HEK293T (cell line): ENCODE data around the gene PCDHGA3.

Experiments
- CTCF ChIA-PET: fragments of 350-600 bp; formaldehyde crosslinking; extraction: SDS; loops from one replicate; lab custom pipeline; 2021; ENCODE audit warnings: antibody characterized with exemption, inconsistent platforms; lab: Yijun Ruan, JAX
- POLR2A ChIA-PET: fragments of 350-600 bp; formaldehyde crosslinking; extraction: SDS; loops from one replicate; lab custom pipeline; 2020; ENCODE audit warnings: antibody characterized with exemption, inconsistent platforms; lab: Yijun Ruan, JAX
- DNase-seq: peaks from one replicate; pipeline ENCODE4 v3.0.0; 2012; ENCODE audit warnings: mixed read lengths; ENCODE audit errors: extremely low spot score
- ARNT ChIP-seq: fragments of 450-650 bp; IDR thresholded peaks from 2 replicates; pipeline ENCODE4 v1.6.1; 2017; ENCODE audit warnings: mild to moderate bottlenecking
- BHLHE40 ChIP-seq: fragments of 450-650 bp; IDR thresholded peaks from 2 replicates; pipeline ENCODE4 v1.6.1; 2016; ENCODE audit warnings: mild to moderate bottlenecking, moderate library complexity, borderline replicate concordance
- CTBP1 ChIP-seq: fragments of 450-650 bp; IDR thresholded peaks from 2 replicates; pipeline ENCODE4 v1.6.1; 2016; ENCODE audit warnings: borderline replicate concordance
- ELF4 ChIP-seq: fragments of 450-650 bp; IDR thresholded peaks from 2 replicates; pipeline ENCODE4 v1.6.1; 2017; ENCODE audit warnings: antibody characterized with exemption
- FOXA1 ChIP-seq: fragments of 450-650 bp; IDR thresholded peaks from 2 replicates; pipeline ENCODE4 v1.6.1; 2016; ENCODE audit warnings: mild to moderate bottlenecking
- FOXK2 ChIP-seq: fragments of 450-650 bp; IDR thresholded peaks from 2 replicates; pipeline ENCODE4 v1.6.1; 2016; ENCODE audit warnings: mild to moderate bottlenecking
- FOXM1 ChIP-seq: fragments of 450-650 bp; IDR thresholded peaks from 2 replicates; pipeline ENCODE4 v1.6.1; 2017; ENCODE audit warnings: mild to moderate bottlenecking, borderline replicate concordance
- HDGF ChIP-seq: fragments of 450-650 bp; IDR thresholded peaks from 2 replicates; pipeline ENCODE4 v1.6.1; 2017; ENCODE audit warnings: antibody characterized with exemption, borderline replicate concordance
- L3MBTL2 ChIP-seq: fragments of 450-650 bp; conservative IDR thresholded peaks from 2 replicates; pipeline ENCODE4 v1.6.1; 2016; ENCODE audit warnings: mild to moderate bottlenecking
- LEF1 ChIP-seq: fragments of 450-650 bp; IDR thresholded peaks from 2 replicates; pipeline ENCODE4 v1.6.1; 2017; ENCODE audit warnings: mild to moderate bottlenecking, borderline replicate concordance
- NFRKB ChIP-seq: fragments of 450-650 bp; IDR thresholded peaks from 2 replicates; pipeline ENCODE4 v1.6.1; 2016; ENCODE audit warnings: mild to moderate bottlenecking, moderate library complexity
- PKNOX1 ChIP-seq: fragments of 450-650 bp; IDR thresholded peaks from 2 replicates; pipeline ENCODE4 v1.6.1; 2016
- SUZ12 ChIP-seq: fragments of 450-650 bp; IDR thresholded peaks from 2 replicates; pipeline ENCODE4 v1.6.1; 2016; ENCODE audit warnings: mild to moderate bottlenecking
- TARDBP ChIP-seq: fragments of 450-650 bp; IDR thresholded peaks from 2 replicates; pipeline ENCODE4 v1.6.1; 2016
- ZNF384 ChIP-seq: fragments of 450-650 bp; IDR thresholded peaks from 2 replicates; pipeline ENCODE4 v1.6.1; 2016

Gene PCDHGA3

GRCh38 chr5:141349917-141350619, 6.4 kb downstream of the PCDHGA3 start, which contains the start of gene PCDHGB1:
Gene PCDHGB1 (plus strand): TSS chr5:141350099. CDS start chr5:141350261, 162 bp downstream.
- ChIA-PET POLR2A (no interaction called here), CTCF (interaction anchor here (0.7 kb wide), 1 partner anchor 206 kb away, joined by 3 read pairs; no protein-coding TSS in a partner anchor)
- no peak for TF ChIP-seq FOXM1
- no peak for TF ChIP-seq BHLHE40
- TF ChIP-seq SUZ12: no peak
- TF ChIP-seq L3MBTL2: no peak
- TF ChIP-seq TARDBP: no peak
- TF ChIP-seq ZNF384: no peak
- no peak for TF ChIP-seq NFRKB
- no peak for TF ChIP-seq CTBP1
- TF ChIP-seq FOXA1: no peak
- no peak for TF ChIP-seq PKNOX1
- no peak for TF ChIP-seq HDGF
- no peak for TF ChIP-seq ELF4
- no peak for TF ChIP-seq LEF1
- TF ChIP-seq FOXK2: no peak
- peak; percentile 51 for DNase-seq

- CTCF ChIA-PET: no interaction called here
- no peak for DNase-seq
- TF ChIP-seq SUZ12: no peak
- no peak for TF ChIP-seq TARDBP
- no peak for TF ChIP-seq FOXA1
- TF ChIP-seq BHLHE40: no peak
- no peak for TF ChIP-seq LEF1
- POLR2A ChIA-PET: no interaction called here
Observed at GRCh38 chr5:141351591-141351990, 8.0 kb downstream of the PCDHGA3 start.

GRCh38 chr5:141354900-141355469, 11.4 kb downstream of the PCDHGA3 start, which contains the start of gene PCDHGA4:
Gene PCDHGA4 (plus strand): TSS chr5:141355021. CDS start chr5:141355108, 87 bp downstream.
- ChIA-PET POLR2A (no interaction called here), CTCF (interaction anchor here (0.6 to 0.7 kb wide), 2 partner anchors 12 to 194 kb away, joined by 3 to 5 read pairs; partner anchors contain the start of gene PCDHGA3)
- DNase-seq: no peak
- no peak for TF ChIP-seq BHLHE40
- TF ChIP-seq NFRKB: no peak
- TF ChIP-seq LEF1: no peak
- no peak for TF ChIP-seq HDGF
- no peak for TF ChIP-seq PKNOX1
- TF ChIP-seq FOXM1: no peak
- no peak for TF ChIP-seq ZNF384
- no peak for TF ChIP-seq CTBP1

- CTCF ChIA-PET: interaction anchor here (0.6 to 0.7 kb wide), 2 partner anchors 12 to 182 kb away, joined by 3 read pairs; partner anchors contain the start of gene PCDHGA3
Observed at GRCh38 chr5:141355641-141356040, 12.0 kb downstream of the PCDHGA3 start.

GRCh38 chr5:141356133-141356532, 12.5 kb downstream of the PCDHGA3 start:
- CTCF ChIA-PET: interaction anchor here (0.6 kb wide), 1 partner anchor 182 kb away, joined by 3 read pairs; no protein-coding TSS in a partner anchor
- no peak for DNase-seq
- no peak for TF ChIP-seq FOXK2
- TF ChIP-seq PKNOX1: no peak
- TF ChIP-seq ELF4: no peak
- TF ChIP-seq CTBP1: no peak
- no peak for TF ChIP-seq TARDBP
- no peak for TF ChIP-seq FOXA1
- TF ChIP-seq L3MBTL2: no peak
- no peak for TF ChIP-seq BHLHE40
- TF ChIP-seq LEF1: no peak
- TF ChIP-seq ARNT: no peak
- no peak for TF ChIP-seq ZNF384
- no peak for TF ChIP-seq NFRKB
- TF ChIP-seq SUZ12: no peak
- TF ChIP-seq HDGF: no peak
- POLR2A ChIA-PET: no interaction called here

More at GRCh38 chr5:141355641-141356040, 12.0 kb downstream of the PCDHGA3 start:
- no peak for DNase-seq
- POLR2A ChIA-PET: no interaction called here
- TF ChIP-seq SUZ12: no peak
- no peak for TF ChIP-seq BHLHE40
- TF ChIP-seq NFRKB: no peak

GRCh38 chr5:141356950-141357349, 13.3 kb downstream of the PCDHGA3 start:
- ChIA-PET POLR2A (no interaction called here), CTCF (no interaction called here)
- DNase-seq: no peak
- TF ChIP-seq ELF4 (no peak), HDGF (no peak), NFRKB (no peak), FOXA1 (no peak)
